SK-N-SH treated with all-trans-retinoic acid at 6 μM for 48 hours (cell line): ENCODE data around the gene EHD1.

Experiments
- ATAC-seq: fragments of 200-7000 bp; cut with Tn5 transposase; 3 replicates; pipeline ENCODE4 v1.9.1; 2020; ENCODE audit warnings: mild to moderate bottlenecking, moderate library complexity
- ARNTL ChIP-seq: fragments of 450-650 bp; formaldehyde crosslinking; IDR thresholded peaks from 2 replicates; pipeline ENCODE4 v1.5.0; 2020; ENCODE audit warnings: low read depth, mild to moderate bottlenecking, moderate library complexity, borderline replicate concordance
- BACH2 ChIP-seq: fragments of 250-450 bp; sonication (Bioruptor Pico); IDR thresholded peaks from 2 replicates; pipeline ENCODE4 v1.9.0; 2021; ENCODE audit warnings: mild to moderate bottlenecking, borderline replicate concordance
- CSDC2 ChIP-seq: fragments of 250-450 bp; sonication (Bioruptor Pico); IDR thresholded peaks from 2 replicates; pipeline ENCODE4 v1.5.0; 2020; ENCODE audit warnings: mild to moderate bottlenecking, moderate library complexity
- ESRRG ChIP-seq: fragments of 250-450 bp; sonication (Bioruptor Pico); IDR thresholded peaks from 2 replicates; pipeline ENCODE4 v1.6.1; 2021; ENCODE audit warnings: mild to moderate bottlenecking
- GLIS3 ChIP-seq: fragments of 250-450 bp; sonication (Bioruptor Pico); IDR thresholded peaks from 2 replicates; pipeline ENCODE4 v1.5.0; 2020; ENCODE audit warnings: mild to moderate bottlenecking, moderate library complexity
- ISL1 ChIP-seq: fragments of 250-450 bp; sonication (Bioruptor Pico); IDR thresholded peaks from 2 replicates; pipeline ENCODE4 v2.1.2; 2022; ENCODE audit warnings: mild to moderate bottlenecking, moderate library complexity
- OSR1 ChIP-seq: fragments of 250-450 bp; sonication (Bioruptor Pico); IDR thresholded peaks from 2 replicates; pipeline ENCODE4 v1.8.0; 2022; ENCODE audit warnings: moderate library complexity, mild to moderate bottlenecking, inconsistent platforms
- PPARA ChIP-seq: fragments of 250-450 bp; sonication (Bioruptor Pico); IDR thresholded peaks from 2 replicates; pipeline ENCODE4 v1.5.0; 2020; ENCODE audit warnings: mild to moderate bottlenecking, borderline replicate concordance
- SNAI2 ChIP-seq: fragments of 250-450 bp; sonication (Bioruptor Pico); IDR thresholded peaks from 2 replicates; pipeline ENCODE4 v1.5.0; 2020; ENCODE audit warnings: mild to moderate bottlenecking, moderate library complexity
- ZC3H10 ChIP-seq: fragments of 250-450 bp; sonication (Bioruptor Pico); IDR thresholded peaks from 2 replicates; pipeline ENCODE4 v1.5.1; 2021; ENCODE audit warnings: mild to moderate bottlenecking, moderate library complexity
- ZFP3 ChIP-seq: fragments of 250-450 bp; sonication (Bioruptor Pico); IDR thresholded peaks from 2 replicates; pipeline ENCODE4 v1.5.0; 2020; ENCODE audit warnings: mild to moderate bottlenecking, moderate library complexity
- ZNF565 ChIP-seq: fragments of 450-650 bp; formaldehyde crosslinking; conservative IDR thresholded peaks from 2 replicates; pipeline ENCODE4 v1.5.0; 2020; ENCODE audit warnings: low read depth, mild to moderate bottlenecking, moderate library complexity
- ZNF70 ChIP-seq: fragments of 450-650 bp; formaldehyde crosslinking; IDR thresholded peaks from 2 replicates; pipeline ENCODE4 v1.5.0; 2020; ENCODE audit warnings: mild to moderate bottlenecking, moderate library complexity
- ZNF8 ChIP-seq: fragments of 450-650 bp; formaldehyde crosslinking; IDR thresholded peaks from 2 replicates; pipeline ENCODE4 v1.5.0; 2020; ENCODE audit warnings: mild to moderate bottlenecking, moderate library complexity
- TF ChIP-seq, protein P1 (sequence below): fragments of 250-450 bp; sonication (Bioruptor Pico); IDR thresholded peaks from 2 replicates; pipeline ENCODE4 v1.5.0; 2020; ENCODE audit warnings: mild to moderate bottlenecking, moderate library complexity
- TF ChIP-seq, protein P2 (sequence below): fragments of 250-450 bp; sonication (Bioruptor Pico); IDR thresholded peaks from 2 replicates; pipeline ENCODE4 v1.8.0; 2020; ENCODE audit warnings: mild to moderate bottlenecking, moderate library complexity, borderline replicate concordance
- TF ChIP-seq, protein P3 (sequence below): fragments of 250-450 bp; sonication (Bioruptor Pico); IDR thresholded peaks from 2 replicates; pipeline ENCODE4 v1.5.1; 2021; ENCODE audit warnings: mild to moderate bottlenecking, moderate library complexity
- TF ChIP-seq, protein P4 (sequence below): fragments of 250-450 bp; sonication (Bioruptor Pico); IDR thresholded peaks from 2 replicates; pipeline ENCODE4 v1.8.0; 2021; ENCODE audit warnings: low read depth, mild to moderate bottlenecking, moderate library complexity, borderline replicate concordance

The EHD1 gene

DNA sequence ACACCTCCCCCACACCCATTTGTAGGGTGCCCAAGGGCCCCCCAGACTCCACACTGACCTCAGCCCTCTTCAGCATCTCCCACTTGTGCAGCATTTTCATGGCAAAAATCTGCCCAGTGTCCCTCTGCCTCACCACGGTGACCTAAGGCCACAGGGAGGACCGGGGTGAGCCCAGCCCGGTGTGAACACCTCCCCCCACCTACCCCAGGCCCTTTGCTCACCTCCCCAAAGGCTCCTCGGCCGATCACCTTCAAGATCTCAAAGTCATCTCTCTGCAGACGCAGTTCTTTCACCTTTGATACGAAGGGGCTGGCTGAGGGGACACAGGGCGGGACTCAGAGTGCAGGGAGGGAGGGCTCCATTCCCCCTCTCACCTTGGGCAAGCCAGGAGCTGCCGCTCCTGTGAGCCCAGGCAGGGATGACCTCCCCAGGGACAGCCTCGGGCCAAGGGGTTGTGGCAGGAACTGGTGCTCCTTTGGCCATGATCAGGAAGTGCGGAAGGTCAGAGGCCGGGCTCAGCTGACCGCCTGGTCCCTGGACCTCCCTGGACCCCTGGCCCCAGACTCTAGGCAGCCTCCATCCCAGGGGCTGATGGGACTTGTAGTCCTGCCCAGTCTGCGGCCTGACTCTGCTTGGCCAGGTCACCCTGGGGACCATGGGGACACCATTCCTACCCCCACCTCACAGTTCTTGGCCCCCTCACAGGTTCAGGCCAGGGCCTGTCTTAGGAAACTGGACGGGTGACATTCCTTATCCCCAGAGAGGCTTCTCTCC, 36.6 kb downstream of the EHD1 start:
- ATAC-seq = no peak

DNA sequence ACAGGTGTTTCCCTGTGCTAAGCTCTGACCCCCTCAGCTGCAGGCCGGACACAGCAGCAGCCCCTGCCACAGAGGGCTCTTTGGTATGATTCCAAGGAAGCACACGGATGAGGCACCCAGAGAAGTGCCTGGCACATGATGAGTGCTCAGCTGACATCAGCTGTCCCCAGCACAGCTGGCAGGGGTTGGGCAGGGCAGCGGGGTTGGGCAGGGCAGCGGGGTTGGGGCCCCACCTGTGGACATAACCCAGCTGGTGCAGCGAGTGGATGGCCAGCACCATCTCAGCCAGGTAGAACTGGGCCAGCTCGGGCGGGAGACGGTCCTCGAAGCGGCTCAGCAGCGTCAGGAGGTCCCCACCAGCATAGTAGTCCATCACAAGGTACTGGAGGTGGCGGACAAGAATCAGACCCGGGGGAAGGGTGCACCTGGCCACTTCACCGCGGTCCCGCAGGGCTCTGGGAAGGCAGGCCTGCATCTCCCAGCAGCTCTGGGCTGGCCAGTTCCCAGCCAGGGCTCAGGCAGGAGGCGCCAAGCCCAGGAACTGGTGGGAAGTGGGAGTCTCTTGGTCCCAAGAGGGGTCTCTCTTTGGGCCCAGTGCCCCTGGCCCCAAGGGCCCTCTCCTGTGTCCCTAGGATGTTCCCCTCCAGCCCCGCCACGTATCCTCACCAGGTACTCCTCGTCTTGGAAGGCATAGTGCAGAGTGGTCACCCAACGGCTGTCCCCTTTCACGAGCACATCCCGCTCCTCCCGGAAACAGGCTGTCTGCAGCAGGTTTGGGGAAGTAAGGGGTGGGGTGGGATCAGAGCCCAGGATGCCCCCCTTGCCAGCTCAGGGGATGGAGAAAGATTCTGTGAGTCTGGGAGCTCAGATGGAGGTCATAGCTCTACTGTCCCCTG, 38.3 kb downstream of the EHD1 start:
- no peak for TF ChIP-seq PPARA (CRISPR knock-in tag)
- no peak for TF ChIP-seq CSDC2 (CRISPR knock-in tag)
- TF ChIP-seq, protein P1, sequence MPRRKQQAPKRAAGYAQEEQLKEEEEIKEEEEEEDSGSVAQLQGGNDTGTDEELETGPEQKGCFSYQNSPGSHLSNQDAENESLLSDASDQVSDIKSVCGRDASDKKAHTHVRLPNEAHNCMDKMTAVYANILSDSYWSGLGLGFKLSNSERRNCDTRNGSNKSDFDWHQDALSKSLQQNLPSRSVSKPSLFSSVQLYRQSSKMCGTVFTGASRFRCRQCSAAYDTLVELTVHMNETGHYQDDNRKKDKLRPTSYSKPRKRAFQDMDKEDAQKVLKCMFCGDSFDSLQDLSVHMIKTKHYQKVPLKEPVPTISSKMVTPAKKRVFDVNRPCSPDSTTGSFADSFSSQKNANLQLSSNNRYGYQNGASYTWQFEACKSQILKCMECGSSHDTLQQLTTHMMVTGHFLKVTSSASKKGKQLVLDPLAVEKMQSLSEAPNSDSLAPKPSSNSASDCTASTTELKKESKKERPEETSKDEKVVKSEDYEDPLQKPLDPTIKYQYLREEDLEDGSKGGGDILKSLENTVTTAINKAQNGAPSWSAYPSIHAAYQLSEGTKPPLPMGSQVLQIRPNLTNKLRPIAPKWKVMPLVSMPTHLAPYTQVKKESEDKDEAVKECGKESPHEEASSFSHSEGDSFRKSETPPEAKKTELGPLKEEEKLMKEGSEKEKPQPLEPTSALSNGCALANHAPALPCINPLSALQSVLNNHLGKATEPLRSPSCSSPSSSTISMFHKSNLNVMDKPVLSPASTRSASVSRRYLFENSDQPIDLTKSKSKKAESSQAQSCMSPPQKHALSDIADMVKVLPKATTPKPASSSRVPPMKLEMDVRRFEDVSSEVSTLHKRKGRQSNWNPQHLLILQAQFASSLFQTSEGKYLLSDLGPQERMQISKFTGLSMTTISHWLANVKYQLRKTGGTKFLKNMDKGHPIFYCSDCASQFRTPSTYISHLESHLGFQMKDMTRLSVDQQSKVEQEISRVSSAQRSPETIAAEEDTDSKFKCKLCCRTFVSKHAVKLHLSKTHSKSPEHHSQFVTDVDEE (CRISPR knock-in tag) = no peak
- no peak for TF ChIP-seq ISL1 (CRISPR knock-in tag)
- no peak for TF ChIP-seq OSR1 (CRISPR knock-in tag)
- TF ChIP-seq ZFP3 (CRISPR knock-in tag) = no peak
- TF ChIP-seq, protein P2, sequence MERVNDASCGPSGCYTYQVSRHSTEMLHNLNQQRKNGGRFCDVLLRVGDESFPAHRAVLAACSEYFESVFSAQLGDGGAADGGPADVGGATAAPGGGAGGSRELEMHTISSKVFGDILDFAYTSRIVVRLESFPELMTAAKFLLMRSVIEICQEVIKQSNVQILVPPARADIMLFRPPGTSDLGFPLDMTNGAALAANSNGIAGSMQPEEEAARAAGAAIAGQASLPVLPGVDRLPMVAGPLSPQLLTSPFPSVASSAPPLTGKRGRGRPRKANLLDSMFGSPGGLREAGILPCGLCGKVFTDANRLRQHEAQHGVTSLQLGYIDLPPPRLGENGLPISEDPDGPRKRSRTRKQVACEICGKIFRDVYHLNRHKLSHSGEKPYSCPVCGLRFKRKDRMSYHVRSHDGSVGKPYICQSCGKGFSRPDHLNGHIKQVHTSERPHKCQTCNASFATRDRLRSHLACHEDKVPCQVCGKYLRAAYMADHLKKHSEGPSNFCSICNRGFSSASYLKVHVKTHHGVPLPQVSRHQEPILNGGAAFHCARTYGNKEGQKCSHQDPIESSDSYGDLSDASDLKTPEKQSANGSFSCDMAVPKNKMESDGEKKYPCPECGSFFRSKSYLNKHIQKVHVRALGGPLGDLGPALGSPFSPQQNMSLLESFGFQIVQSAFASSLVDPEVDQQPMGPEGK (CRISPR knock-in tag) = no peak
- no peak for TF ChIP-seq ZC3H10 (CRISPR knock-in tag)

More for the DNA sequence above, 36.6 kb downstream of the EHD1 start:
- TF ChIP-seq ZNF8 (CRISPR knock-in tag) (no peak), ARNTL (CRISPR knock-in tag) (no peak), ZC3H10 (CRISPR knock-in tag) (no peak), GLIS3 (CRISPR knock-in tag) (no peak), CSDC2 (CRISPR knock-in tag) (no peak), PPARA (CRISPR knock-in tag) (no peak), ZNF70 (CRISPR knock-in tag) (no peak), ESRRG (CRISPR knock-in tag) (no peak), OSR1 (CRISPR knock-in tag) (no peak), BACH2 (no peak), ZNF565 (CRISPR knock-in tag) (no peak), SNAI2 (CRISPR knock-in tag) (no peak), ISL1 (CRISPR knock-in tag) (no peak)
- TF ChIP-seq, protein P2 (CRISPR knock-in tag) = no peak
- TF ChIP-seq, protein P3, sequence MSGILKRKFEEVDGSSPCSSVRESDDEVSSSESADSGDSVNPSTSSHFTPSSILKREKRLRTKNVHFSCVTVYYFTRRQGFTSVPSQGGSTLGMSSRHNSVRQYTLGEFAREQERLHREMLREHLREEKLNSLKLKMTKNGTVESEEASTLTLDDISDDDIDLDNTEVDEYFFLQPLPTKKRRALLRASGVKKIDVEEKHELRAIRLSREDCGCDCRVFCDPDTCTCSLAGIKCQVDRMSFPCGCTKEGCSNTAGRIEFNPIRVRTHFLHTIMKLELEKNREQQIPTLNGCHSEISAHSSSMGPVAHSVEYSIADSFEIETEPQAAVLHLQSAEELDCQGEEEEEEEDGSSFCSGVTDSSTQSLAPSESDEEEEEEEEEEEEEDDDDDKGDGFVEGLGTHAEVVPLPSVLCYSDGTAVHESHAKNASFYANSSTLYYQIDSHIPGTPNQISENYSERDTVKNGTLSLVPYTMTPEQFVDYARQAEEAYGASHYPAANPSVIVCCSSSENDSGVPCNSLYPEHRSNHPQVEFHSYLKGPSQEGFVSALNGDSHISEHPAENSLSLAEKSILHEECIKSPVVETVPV (CRISPR knock-in tag) = no peak
- TF ChIP-seq, protein P4, sequence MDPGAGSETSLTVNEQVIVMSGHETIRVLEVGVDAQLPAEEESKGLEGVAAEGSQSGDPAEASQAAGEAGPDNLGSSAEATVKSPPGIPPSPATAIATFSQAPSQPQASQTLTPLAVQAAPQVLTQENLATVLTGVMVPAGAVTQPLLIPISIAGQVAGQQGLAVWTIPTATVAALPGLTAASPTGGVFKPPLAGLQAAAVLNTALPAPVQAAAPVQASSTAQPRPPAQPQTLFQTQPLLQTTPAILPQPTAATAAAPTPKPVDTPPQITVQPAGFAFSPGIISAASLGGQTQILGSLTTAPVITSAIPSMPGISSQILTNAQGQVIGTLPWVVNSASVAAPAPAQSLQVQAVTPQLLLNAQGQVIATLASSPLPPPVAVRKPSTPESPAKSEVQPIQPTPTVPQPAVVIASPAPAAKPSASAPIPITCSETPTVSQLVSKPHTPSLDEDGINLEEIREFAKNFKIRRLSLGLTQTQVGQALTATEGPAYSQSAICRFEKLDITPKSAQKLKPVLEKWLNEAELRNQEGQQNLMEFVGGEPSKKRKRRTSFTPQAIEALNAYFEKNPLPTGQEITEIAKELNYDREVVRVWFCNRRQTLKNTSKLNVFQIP = no peak

More for the DNA sequence above, 38.3 kb downstream of the EHD1 start:
- no peak for ATAC-seq
